ENCODE data around the gene GRID1. TPM values are rescaled to one million over a fixed set of nuclear protein-coding genes. Genes with fewer than 3 reads are reported as not detected.

GRID1 gene
- total RNA-seq, 1 experiment from 2014 or later = not detected

- no peak overlapping the region for H3K4me2 ChIP-seq
- intact Hi-C loops (cut with micrococcal nuclease; ENCODE audit: unreplicated experiment) = loop anchor here (10.0 kb wide), 1 partner anchor 93 kb away; no protein-coding TSS in a partner anchor
- no peaks in the 10 kb centered on the region for H3K36me3 ChIP-seq (ENCODE audit: low read depth)
- no peak for DNase-seq
- H3K9me3 ChIP-seq (ENCODE audit: insufficient read depth, low read depth) = no peaks in the 10 kb centered on the region
- no peaks in the 10 kb centered on the region for H3K4me1 ChIP-seq (replicated peaks; ENCODE audit: insufficient read depth)
- H2AFZ ChIP-seq = no peak overlapping the region
- TF ChIP-seq EZH2 (IDR thresholded peaks at IDR 0.05; ENCODE audit: low read depth) (no peak), CTCF (conservative IDR thresholded peaks at IDR 0.05) (no peak)
- no peaks in the 10 kb centered on the region for H3K79me2 ChIP-seq (ENCODE audit: low read depth)
- H3K27ac ChIP-seq = no peak overlapping the region
- BruUV-seq (replicated peaks) = no TSS peak
- H4K20me1 ChIP-seq (ENCODE audit: insufficient read depth) = no peaks in the 10 kb centered on the region
- H3K27me3 ChIP-seq (ENCODE audit: insufficient read depth, low read depth) = no peaks in the 10 kb centered on the region
- H3F3A ChIP-seq (ENCODE audit: insufficient read depth, low read depth) = no peaks in the 10 kb centered on the region
- no peak overlapping the region for H3K4me3 ChIP-seq
- H3K9me2 ChIP-seq (ENCODE audit: insufficient read depth) = no peaks in the 10 kb centered on the region
- CTCF ChIA-PET = no interaction called here
- POLR2A ChIA-PET (ENCODE audit: unreplicated experiment) = no interaction called here
Measured at GRCh38 chr10:86251426-86251825, 115.2 kb downstream of the GRID1 start.

DNA sequence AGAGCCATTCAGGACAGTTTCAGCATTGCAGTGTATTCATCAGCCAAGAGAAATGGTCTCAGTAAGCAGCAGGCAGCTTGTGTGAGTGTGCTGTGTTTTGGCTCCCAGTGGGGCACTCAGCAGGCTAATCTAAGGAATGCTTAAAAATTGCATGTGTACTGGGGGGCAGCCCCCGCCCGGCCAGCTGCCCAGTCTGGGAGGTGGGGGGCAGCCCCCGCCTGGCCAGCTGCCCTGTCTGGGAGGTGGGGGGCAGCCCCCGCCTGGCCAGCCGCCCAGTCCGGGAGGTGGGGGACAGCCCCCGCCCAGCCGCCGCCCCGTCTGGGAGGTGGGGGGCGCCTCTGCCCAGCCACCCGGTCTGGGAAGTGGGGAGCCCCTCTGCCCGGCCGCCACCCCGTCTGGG lies 116.2 kb downstream of the GRID1 start:
- intact Hi-C loops (cut with micrococcal nuclease; ENCODE audit: unreplicated experiment) = loop anchor here (10.0 kb wide), 1 partner anchor 94 kb away; no protein-coding TSS in a partner anchor
- no peaks in the 10 kb centered on the region for H3K9me3 ChIP-seq (ENCODE audit: insufficient read depth, low read depth)
- H3K9me2 ChIP-seq (ENCODE audit: insufficient read depth) = no peaks in the 10 kb centered on the region
- H3F3A ChIP-seq (ENCODE audit: insufficient read depth, low read depth) = no peaks in the 10 kb centered on the region
- ChIA-PET POLR2A (ENCODE audit: unreplicated experiment) (no interaction called here), CTCF (no interaction called here)
- H2AFZ ChIP-seq = no peak overlapping the region
- H4K20me1 ChIP-seq (ENCODE audit: insufficient read depth) = no peaks in the 10 kb centered on the region
- H3K4me2 ChIP-seq = no peak overlapping the region
- H3K36me3 ChIP-seq (ENCODE audit: low read depth) = no peaks in the 10 kb centered on the region
- DNase-seq = no peak
- no TSS peak for BruUV-seq (replicated peaks)
- TF ChIP-seq CTCF (conservative IDR thresholded peaks at IDR 0.05) (no peak), EZH2 (IDR thresholded peaks at IDR 0.05; ENCODE audit: low read depth) (no peak)
- H3K27ac ChIP-seq = no peak overlapping the region
- H3K4me3 ChIP-seq = no peak overlapping the region
- no peaks in the 10 kb centered on the region for H3K4me1 ChIP-seq (replicated peaks; ENCODE audit: insufficient read depth)
- H3K79me2 ChIP-seq (ENCODE audit: low read depth) = no peaks in the 10 kb centered on the region
- H3K27me3 ChIP-seq (ENCODE audit: insufficient read depth, low read depth) = no peaks in the 10 kb centered on the region

GRCh38 chr10:86249794-86250193 lies 116.8 kb downstream of the GRID1 start:
- no peak overlapping the region for H3K4me2 ChIP-seq
- H3F3A ChIP-seq (ENCODE audit: insufficient read depth, low read depth) = no peaks in the 10 kb centered on the region
- H2AFZ ChIP-seq = no peak overlapping the region
- BruUV-seq (replicated peaks) = no TSS peak
- no peaks in the 10 kb centered on the region for H3K27me3 ChIP-seq (ENCODE audit: insufficient read depth, low read depth)
- CTCF ChIA-PET = no interaction called here
- no peaks in the 10 kb centered on the region for H3K9me2 ChIP-seq (ENCODE audit: insufficient read depth)
- no peak overlapping the region for H3K4me3 ChIP-seq
- no peaks in the 10 kb centered on the region for H3K79me2 ChIP-seq (ENCODE audit: low read depth)
- no peaks in the 10 kb centered on the region for H3K9me3 ChIP-seq (ENCODE audit: insufficient read depth, low read depth)
- no peaks in the 10 kb centered on the region for H3K36me3 ChIP-seq (ENCODE audit: low read depth)
- DNase-seq = no peak
- no peaks in the 10 kb centered on the region for H4K20me1 ChIP-seq (ENCODE audit: insufficient read depth)
- H3K27ac ChIP-seq = no peak overlapping the region
- intact Hi-C loops (cut with micrococcal nuclease; ENCODE audit: unreplicated experiment) = loop anchor here (10.0 kb wide), 1 partner anchor 95 kb away; no protein-coding TSS in a partner anchor
- POLR2A ChIA-PET (ENCODE audit: unreplicated experiment) = no interaction called here
- no peaks in the 10 kb centered on the region for H3K4me1 ChIP-seq (replicated peaks; ENCODE audit: insufficient read depth)
- TF ChIP-seq CTCF (conservative IDR thresholded peaks at IDR 0.05) (no peak), EZH2 (IDR thresholded peaks at IDR 0.05; ENCODE audit: low read depth) (no peak)
